ENCODE results near the gene B3GALT6.

GRCh38 chr1:1273512-1274298 is 41.7 kb downstream of the B3GALT6 start, which contains the start of gene UBE2J2:
- TF ChIP-seq CTCF (IDR thresholded peaks at IDR 0.05), result no peak
- peak; percentile 48 for TF ChIP-seq POLR2A (IDR thresholded peaks at IDR 0.05)
- TF ChIP-seq EP300 (IDR thresholded peaks at IDR 0.05; ENCODE audit: low read depth), result no peak

All from transverse colon (tissue), 3 donors.